Frontal cortex (tissue), 4 donors: Measurements from ENCODE around the gene CANX. TPM values are rescaled to one million over a fixed set of nuclear protein-coding genes. Genes with fewer than 3 reads are reported as not detected.
A peak's percentile ranks its signal among the peaks of the same experiment; 100 is the strongest.

Experiments
- DNase-seq, 2 donors: peaks; one replicate each; pipeline ENCODE4 v3.0.0; 2012; ENCODE audit warnings: low spot score in 2 of 2
- FAIRE-seq: peaks from 2 replicates; lab custom pipeline; 2012; peaks lifted over from hg19 to GRCh38; lab: Jason Lieb, UNC
- total RNA-seq: library from RNA; depleted of rRNA; stranded (reverse); fragments of >200 nt; gene quantifications from one replicate; pipeline ENCODE4 v1.2.3, GENCODE V29; 2014
- donor health status: control.
- donor health status: control.
- donor health status: control.

CANX gene
- total RNA-seq, 1 donor from 2014 or later, result 405 TPM

GRCh38 chr5:179746872-179747271 is 48.1 kb downstream of the CANX start:
- DNase-seq, result no peak
- no peak for FAIRE-seq

DNA sequence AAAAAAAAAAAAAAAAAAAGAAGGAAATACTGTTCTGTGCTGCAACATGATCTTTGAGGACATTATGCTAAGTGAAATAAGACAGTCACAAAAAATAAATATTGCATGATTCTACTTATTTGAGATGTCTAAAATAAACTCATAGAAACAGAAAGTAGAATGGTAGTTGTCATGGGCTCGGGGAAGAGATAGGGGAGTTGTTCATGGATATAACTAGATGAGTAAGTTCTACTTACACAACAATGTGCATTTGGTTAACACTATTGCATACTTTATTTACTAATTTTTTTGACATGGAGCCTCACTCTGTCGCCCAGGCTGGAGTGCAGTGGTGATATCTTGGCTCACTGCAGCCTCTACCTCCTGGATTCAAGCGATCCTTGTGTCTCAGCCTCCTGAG is 49.0 kb downstream of the CANX start:
- FAIRE-seq (no peak), DNase-seq (no peak)

- FAIRE-seq (no peak), DNase-seq (no peak)
These were observed 51.2 kb downstream of the CANX start for GRCh38 chr5:179749857-179750508.

DNA sequence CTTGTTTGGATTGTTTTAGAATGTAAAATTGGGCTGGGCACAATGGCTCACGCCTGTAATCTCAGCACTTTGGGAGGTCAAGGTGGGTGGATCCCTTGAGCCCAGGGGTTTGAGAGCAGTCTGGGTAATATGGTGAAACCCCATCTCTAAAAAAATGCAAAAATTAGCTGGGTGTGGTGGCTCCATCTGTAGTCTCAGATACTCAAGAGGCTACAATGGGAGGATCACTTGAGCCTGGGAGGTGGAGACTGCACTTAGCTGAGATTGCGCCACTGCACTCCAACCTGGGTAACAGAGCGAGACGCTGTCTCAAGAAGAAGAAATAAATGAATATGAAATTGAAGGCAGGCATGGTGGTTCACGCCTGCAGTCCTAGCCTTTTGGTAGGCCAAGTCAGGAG is 55.2 kb downstream of the CANX start:
- FAIRE-seq (no peak), DNase-seq (no peak)

GRCh38 chr5:179755022-179755421 is 56.3 kb downstream of the CANX start:
- DNase-seq (no peak), FAIRE-seq (no peak)

- no peak for DNase-seq
- FAIRE-seq, result no peak
These were observed 60.2 kb downstream of the CANX start for GRCh38 chr5:179758955-179759354.

GRCh38 chr5:179759581-179760551 is 61.1 kb downstream of the CANX start:
- DNase-seq, result no peak
- FAIRE-seq, result no peak

DNA sequence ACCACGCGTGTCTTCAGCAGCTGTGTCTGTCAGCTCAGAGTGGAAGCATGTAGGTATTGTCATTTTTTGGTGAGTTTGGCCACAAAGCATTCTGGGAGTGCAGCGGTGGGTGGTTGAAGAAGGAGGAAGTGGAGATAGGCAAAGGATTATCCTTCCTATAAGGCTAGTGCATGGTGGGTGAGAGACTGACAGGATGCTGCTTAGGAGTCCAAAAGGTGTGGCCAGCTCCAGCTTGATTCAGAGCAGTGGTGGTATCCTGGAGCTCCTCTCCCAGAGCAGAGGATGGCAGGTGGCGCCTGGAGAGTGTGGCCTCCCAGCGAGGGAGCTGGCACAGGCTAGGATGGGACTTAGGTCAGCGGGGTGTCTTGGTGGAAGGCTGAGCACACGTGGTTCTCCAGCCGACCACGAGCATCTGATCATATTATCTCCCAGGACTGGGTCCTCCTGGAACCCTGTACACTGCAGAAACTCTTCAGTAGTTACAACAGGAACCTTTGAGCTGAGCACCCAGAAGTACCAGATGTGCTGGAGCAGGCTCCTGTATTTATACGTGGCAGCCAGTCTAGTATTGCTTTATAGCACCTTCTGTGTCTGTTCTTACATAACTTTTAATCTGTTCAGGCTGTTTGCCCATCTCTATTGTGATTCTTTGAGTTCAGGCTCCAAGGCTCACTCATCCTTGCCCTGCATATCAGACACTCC is 63.5 kb downstream of the CANX start:
- DNase-seq (no peak), FAIRE-seq (no peak)

- FAIRE-seq (no peak), DNase-seq (no peak)
These were observed 64.0 kb downstream of the CANX start for GRCh38 chr5:179762781-179763176.

DNA sequence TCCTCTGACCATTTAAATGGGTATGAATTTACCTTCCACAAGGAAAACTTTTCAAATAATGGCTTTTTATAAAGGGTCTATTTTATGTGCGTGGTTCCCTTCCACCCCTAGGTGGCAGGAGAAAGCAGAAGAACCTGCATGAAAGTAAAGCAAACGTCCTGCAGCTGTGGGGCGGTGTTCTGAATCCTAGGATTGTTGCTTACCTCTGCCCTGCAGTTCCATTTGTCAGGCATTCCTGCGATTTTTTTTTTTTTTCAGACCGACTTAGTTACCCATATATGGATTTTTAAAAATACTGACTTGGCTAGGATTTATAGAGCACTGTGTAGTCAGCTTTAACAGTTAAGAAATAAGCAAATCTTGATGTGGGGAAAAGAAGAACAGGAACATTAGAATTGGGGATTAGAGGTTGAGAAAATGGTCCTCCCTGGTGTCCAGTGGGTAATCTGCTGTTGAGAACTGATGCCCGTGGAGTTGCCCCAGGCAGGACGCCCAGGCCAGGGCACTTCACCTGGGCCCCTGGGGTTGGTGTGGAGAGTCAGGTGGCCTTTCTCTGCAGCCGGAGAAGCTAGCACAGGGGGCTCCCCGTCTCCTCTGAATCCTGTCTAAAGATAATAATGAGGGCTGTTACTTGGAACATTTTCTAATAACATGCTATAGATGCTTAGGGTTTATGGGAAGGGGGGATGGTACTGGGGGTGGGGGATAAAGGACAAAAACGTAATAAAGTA is 64.6 kb downstream of the CANX start:
- no peak for FAIRE-seq
- DNase-seq, result peak in 1 of 2 donors; percentile 70

DNA sequence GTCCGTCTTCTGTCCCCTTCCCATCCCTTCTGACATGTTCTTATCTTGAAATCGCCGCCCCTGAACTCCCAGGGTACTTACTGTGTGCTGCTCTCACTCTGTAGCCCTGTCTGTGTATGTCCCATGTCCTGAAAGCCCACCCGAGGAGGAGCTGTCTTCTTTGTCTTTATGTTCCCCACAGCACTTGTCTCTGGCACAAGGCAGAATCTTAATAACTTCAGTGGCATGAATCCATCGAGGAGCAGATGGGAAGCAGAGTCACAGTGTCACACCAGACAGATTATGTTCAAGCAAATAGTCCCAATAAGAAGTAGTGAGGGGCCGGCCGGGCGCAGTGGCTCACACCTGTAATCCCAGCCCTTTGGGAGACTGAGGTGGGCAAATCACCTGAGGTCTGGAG is 65.3 kb downstream of the CANX start:
- FAIRE-seq (no peak), DNase-seq (no peak)

GRCh38 chr5:179765400-179765799 is 66.6 kb downstream of the CANX start:
- FAIRE-seq (no peak), DNase-seq (no peak)

DNA sequence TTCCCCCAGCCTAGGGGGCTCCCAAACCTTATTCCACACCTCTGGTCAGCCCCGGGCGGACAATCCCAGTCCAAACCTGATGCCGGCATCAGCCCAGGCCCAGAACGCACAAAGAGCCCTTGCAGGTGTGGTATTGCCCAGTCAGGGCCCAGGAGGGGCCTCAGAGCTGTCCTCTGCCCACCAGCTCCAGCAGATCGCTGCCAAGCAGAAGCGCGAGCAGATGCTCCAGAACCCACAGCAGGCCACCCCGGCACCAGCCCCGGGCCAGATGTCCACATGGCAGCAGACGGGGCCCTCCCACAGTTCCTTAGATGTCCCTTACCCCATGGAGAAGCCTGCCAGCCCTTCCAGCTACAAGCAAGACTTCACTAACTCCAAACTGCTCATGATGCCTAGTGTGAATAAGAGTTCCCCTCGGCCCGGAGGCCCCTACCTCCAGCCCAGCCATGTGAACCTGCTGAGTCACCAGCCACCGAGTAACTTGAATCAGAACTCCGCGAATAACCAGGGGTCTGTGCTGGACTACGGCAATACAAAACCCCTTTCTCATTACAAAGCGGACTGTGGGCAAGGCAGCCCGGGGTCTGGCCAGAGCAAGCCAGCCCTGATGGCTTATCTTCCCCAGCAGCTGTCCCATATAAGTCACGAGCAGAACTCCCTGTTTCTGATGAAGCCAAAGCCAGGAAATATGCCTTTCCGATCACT is 67.4 kb downstream of the CANX start:
- FAIRE-seq (no peak), DNase-seq (no peak)

GRCh38 chr5:179766726-179767455 is 68.1 kb downstream of the CANX start:
- no peak for DNase-seq
- no peak for FAIRE-seq

DNA sequence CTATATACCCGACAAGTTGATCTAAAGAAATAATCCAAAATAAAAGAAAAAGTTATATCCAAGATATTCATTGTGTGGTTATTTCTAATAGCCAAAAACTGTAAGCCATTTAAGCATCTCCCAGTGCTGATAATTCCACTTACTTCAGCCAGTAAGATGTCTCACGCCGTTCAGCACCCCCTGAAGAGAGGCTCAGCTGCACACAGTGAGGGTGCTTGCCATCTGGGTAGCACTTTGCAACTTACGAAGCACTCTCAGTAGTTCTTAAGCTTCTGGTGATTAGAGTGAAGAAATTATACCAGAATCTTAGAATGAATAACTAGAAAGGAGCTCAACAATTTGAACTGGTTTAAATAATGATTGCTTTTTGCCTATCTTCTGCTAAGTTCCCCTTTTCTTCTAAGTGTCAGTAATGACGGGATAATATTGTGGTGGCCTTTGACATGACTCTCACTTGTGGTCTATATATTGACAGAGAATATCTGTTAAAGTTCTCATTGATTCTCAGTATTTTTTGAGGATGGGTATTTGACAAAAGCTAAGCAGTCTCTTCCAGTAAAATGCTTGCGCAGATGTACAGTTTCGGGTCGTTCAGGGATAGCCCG is 68.8 kb downstream of the CANX start:
- FAIRE-seq (no peak), DNase-seq (no peak)

GRCh38 chr5:179768326-179769085 is 69.7 kb downstream of the CANX start:
- no peak for FAIRE-seq
- no peak for DNase-seq

- DNase-seq, result no peak
These were observed 70.5 kb downstream of the CANX start for GRCh38 chr5:179769271-179769670.

DNA sequence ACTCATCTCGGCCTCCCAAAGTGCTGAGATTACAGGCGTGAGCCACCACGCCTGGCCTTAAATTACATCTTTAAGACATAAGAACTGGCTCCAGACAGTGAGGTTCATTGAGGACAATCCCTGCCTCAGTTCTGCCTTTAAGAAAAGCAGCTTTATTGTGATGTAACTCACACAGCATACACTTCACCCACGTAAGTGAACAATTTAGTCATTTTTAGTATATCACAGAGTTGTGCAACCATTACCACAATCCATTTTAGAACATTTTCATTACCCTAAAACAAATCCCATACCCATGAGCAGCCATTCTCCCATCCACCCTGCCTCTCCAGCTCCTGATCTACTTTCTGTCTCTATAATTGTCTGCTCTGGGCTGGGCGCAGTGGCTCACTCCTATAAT is 71.0 kb downstream of the CANX start:
- FAIRE-seq, result no peak
- no peak for DNase-seq

More at GRCh38 chr5:179769271-179769670, 70.5 kb downstream of the CANX start:
- no peak for FAIRE-seq
